Stimulated activated CD4-positive, alpha-beta T cell treated with anti-CD3 and anti-CD28 coated beads, Interleukin-4, amount 100 ng/mL, for 48 hours (primary cell): ENCODE measurements around the gene OSCP1.
A peak's percentile ranks its signal among the peaks of the same experiment; 100 is the strongest.

Experiments used
- DNase-seq, 2 donors: peaks; one replicate each; pipeline ENCODE4 v3.0.0-alpha.2; 2020; ENCODE audit warnings: low read depth in 2 of 2

OSCP1 gene

DNA sequence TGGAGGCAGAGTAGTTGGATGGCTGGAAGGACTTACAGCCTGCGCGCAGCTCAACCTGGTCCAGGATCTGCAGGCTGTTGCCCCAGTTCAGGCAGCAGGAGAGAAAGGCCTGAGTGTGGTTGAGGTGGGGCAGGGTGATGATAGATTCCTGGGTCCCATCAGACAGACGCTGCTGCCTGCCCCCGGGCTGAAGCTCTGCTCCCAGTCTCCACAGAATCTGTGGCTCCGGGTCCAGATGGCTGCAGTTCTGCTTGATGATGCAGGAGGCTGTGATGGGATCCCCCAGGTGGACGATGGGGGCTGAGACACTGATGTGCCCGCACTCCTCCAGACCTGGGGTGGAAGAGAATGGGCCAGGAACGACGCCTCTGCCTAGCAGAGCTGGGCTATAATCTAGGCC, 25.1 kb upstream of the OSCP1 start:
- no peak for DNase-seq

DNA sequence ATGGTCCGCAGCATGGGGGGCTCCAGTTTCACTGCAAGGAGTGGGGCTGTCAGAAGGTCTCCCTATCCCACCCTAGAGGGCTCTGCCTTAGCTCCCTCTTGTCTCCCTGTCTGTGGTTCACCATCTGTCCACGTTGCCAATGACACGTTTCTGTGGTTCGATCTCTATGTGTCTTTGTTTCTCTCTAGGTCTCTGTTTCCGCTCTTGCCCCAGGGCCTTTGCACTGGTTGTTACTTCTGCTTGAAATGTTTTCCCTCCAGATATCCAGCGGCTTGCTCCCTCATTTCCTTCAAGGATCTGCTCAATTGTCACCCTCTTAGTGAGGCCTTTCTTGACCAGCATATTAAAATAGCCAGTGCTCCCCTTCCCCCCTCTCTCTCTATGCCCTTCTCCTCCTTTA, 22.4 kb upstream of the OSCP1 start:
- no peak for DNase-seq

- DNase-seq, result no peak
Measured at GRCh38 chr1:36471830-36472641, 21.8 kb upstream of the OSCP1 start.

- DNase-seq, result no peak
Measured at GRCh38 chr1:36469163-36469562, 18.9 kb upstream of the OSCP1 start.

DNA sequence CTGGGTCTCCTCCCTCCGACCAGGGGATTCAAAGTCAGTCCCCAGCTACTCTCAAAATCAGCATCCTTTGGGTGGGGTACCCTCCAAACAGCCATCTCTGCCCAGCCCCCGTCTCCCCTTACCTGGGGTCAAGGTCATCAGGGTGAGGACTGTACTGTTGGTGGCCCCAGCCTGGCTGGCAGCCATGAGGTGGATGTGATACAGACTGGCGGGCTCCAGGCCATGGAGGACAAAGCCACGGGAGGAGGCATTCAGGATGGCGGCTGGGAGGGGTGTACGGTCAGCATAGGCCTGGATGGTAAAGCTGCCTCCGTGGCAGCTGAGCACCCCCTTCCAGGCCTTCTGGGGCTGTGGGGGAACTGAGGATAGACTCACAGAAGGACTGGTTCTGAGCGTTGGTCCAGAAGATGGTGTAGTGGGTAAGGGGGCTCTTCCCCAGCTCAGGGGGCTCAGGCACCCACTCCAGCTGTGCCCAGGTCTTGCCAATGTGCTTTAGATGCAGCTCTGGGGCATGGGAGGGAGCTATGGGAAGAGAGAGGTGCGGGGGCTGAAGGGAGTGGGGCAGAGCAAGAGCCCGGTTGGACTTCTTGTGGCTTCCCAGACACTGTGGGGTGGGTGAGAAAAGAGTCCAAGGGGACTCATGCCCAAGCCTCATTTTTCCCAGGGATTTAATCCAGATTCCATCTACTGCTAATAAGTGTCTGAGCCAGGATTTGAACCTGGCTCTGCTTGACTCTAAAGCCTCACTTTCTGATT, 17.6 kb upstream of the OSCP1 start:
- DNase-seq, result no peak

GRCh38 chr1:36467027-36467410, 16.8 kb upstream of the OSCP1 start:
- no peak for DNase-seq

GRCh38 chr1:36466370-36467026, 16.2 kb upstream of the OSCP1 start:
- DNase-seq, result no peak

DNA sequence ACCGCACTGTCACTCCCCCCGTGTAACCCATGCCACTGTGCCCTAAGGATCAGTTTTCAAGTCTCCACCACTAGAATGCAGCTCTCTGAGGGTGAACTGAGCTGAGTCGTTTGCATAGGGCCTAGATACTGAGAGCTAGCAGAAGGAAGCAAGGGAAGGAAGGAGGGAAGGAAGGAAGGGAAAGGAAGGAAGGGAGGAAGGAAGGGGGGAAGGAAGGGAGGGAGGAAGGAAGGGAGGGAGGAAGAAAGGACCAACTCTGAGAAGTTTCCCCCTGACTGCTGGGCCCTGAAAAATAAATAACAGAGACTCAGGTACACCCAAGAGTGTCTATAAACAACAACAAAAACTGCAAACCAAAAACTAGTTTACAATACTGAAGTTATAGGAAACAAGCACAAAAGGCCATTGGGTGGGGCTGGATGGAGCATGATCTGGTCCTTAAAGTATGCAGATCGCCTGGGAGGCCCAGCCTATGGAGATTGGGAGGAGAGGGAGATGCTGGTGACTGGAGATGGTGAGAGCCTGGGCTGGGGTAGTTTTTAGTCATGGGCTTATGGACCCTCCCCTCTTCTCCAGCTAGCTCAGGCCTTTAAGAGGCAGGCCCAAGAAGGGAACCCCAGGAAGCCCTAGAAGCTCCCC, 15.6 kb upstream of the OSCP1 start:
- DNase-seq, result no peak

DNA sequence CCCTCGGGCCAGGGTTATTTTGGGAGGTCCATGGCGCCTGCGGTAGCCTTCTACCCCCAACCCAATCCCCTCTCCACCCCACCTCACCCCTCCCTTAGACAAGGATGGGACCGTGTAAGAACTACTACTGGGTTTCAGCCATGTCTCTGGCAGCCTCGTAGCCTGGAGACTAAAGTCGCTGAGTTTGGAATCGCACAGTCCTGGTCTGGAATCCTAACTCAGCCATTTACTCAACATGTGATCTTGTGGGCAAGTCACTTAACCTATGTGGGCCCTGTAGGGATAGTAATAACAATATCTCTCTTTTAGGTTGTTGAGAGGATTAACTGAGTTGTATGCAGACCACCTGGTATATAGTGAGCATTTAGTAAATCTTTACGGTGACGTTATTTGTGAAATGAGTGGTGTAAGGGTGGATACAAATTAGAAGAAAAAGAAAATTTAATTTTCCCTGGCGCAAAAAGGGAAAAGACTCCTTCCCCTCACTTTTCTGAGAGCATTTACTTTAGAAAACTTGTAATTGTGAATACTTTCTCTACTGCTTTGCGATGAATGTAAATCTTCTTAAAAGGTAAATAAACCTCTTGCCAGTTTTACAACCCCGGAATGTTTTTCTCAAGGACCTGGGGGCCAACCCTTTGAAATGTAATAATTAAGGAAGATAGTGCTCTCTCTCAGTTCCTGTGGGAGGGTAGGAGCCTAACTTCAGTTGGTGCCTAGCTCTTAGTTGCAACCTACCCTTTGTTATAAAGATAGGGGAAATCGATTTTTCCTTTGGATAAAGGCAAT, 14.5 kb upstream of the OSCP1 start:
- DNase-seq, result no peak

- peak; percentile 95 to 96 for DNase-seq
Measured at GRCh38 chr1:36463803-36464604, 13.8 kb upstream of the OSCP1 start, which contains the start of gene MRPS15. Gene MRPS15, minus strand, starts transcription at chr1:36464384. Its CDS starts 109 bp downstream, at chr1:36464275.

DNA sequence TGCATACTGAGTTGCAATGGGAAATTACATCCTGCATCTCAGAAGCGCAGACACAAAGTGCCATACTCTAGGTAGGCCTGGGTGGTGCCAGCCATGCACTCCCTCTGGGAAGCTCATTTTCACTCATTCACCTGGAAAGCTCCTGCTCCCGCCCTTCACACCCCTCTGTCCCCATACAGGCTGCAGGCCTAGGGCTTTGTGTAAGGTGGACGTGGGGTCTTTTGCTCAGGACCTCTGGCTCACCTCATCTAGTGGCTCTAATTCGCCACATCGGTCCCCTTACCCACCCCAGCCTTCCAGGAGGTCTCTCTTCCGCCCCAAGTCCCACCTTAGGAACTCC, 13.2 kb upstream of the OSCP1 start:
- no peak for DNase-seq

DNA sequence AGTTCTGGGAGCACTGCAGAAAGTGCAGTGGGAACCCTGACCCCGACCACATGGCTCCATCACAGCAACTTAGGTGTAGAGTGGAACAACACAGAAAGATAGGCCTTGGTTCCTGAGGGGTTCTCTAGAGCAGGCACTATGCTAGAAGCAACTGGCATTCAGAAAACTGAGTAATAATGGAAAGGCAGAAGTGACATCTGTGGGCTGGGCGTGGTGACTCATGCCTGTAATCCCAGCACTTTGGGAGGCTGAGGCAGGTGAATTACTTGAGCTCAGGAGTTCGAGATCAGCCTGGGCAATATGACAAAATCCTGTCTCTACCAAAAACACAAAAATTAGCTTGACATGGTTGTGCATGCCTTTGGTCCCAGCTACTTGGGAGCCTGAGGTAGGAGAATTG, 8.7 kb upstream of the OSCP1 start:
- peak; percentile 42 to 55 for DNase-seq

GRCh38 chr1:36457691-36458090, 7.4 kb upstream of the OSCP1 start:
- no peak for DNase-seq

DNA sequence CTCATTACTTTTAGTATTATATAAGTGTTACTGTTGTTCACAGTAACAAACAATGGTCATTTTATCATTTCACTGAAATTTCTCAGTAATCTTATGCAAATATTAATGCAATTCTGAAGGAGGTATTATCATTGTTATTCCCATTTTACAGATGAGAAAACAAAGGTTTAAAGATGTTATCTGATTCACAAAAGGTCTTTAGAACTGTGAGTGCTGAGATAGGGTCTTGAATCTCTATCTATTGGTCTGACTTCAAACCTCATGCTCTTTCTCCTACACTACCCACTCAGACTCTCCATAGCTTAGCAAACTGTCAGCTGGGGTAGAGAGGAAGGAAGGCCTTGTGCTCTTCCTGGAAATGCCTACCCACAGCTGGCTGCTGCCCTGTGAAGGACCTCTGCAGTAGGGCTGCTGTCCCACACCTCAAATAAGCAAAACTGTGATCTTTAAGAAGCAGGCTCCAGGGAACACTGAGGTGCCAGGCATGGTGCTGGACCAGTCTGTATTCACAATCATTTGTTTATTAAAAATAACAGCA, 6.2 kb upstream of the OSCP1 start:
- no peak for DNase-seq

DNA sequence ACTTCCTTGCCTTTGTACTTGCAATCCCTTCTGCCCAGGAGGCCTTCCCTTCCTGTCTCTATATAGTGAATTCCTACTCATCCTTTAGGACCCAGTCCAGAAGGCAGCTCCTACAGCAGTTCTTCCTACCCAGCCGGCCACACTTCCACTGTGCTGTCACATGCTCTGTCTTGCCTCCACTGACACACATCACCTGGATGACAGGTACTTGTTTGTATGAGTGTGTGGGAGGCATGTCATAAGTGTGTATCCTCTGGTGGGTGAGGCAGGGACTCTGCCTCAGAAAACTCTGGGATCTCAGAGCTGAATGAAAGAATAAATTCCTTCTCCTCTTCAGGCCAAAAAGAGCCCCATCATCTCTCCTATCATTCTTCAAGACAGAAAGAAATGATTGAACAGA, 5.1 kb upstream of the OSCP1 start:
- no peak for DNase-seq

GRCh38 chr1:36453600-36454388, 3.5 kb upstream of the OSCP1 start:
- no peak for DNase-seq

- DNase-seq, result no peak
Measured at GRCh38 chr1:36453051-36453450, 2.8 kb upstream of the OSCP1 start.

DNA sequence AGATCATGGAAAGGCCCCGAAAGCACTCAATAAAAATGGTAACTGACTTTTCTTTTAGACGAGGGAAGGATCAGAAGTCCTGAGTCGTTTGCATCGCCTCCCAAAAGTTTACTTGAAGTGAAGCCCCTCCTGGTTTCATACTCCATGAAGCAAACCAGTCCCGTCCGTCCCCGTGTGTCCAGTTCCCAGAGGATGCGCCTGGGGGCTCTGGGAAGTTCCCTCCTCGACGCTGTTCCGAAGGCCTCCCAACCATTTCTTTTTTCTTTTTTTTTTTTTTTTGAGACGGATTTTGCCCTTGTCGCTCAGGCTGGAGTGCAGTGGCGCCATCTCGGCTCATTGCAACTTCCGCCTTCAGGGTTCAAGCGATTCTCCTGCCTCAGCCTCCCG, 661 bp upstream of the OSCP1 start:
- DNase-seq, result no peak

DNA sequence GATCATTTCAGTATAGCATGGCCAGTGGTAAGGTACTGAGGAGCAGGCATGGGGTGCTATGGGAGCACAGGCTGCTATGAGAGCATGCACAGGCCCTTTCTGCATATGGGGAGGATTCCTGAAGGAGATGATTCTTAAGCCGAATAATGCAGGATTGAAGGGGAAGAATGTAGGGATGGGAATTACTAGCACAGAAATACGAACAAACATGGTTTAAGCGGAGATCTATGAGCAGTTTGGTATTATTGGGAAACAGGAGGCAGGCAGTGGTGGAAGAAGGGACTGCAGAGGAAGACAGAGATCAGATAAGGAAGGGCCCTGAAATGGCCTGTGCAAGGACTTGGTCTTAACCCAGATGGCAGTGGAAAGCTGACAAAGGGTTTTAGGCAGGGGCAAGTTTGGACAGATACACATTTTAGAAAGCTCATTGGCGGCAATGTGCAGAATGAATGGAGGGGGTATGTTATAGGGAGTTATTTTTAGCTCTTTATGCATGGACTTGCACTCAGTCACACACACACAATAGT, 1.7 kb downstream of the OSCP1 start:
- DNase-seq, result no peak
